Right cardiac atrium (tissue), 5 donors: ENCODE results near the gene PEPD. TPM values are rescaled to one million over a fixed set of nuclear protein-coding genes. Genes with fewer than 3 reads are reported as not detected.

Experiments used
- ATAC-seq, 2 donors: fragments of 200-7000 bp; cut with Tn5 transposase; one replicate each; pipeline versions ENCODE4 v1.8.0 to v1.9.1; 2020; ENCODE audit warnings: moderate library complexity in 2 of 2, mild to moderate bottlenecking in 1 of 2
- DNase-seq, 3 donors: peaks; one replicate each; pipeline ENCODE4 v3.0.0-alpha.2; 2020
- H3K27ac ChIP-seq: one replicate; pipeline ENCODE4 v1.5.1; 2013; ENCODE audit warnings: mild to moderate bottlenecking, low read length, control low read depth, moderate library complexity
- H3K27me3 ChIP-seq: one replicate; pipeline ENCODE4 v1.6.1; 2013; ENCODE audit not compliant: control insufficient read depth, insufficient read depth
- H3K4me1 ChIP-seq: one replicate; pipeline ENCODE4 v1.6.1; 2013; ENCODE audit warnings: low read length; ENCODE audit not compliant: control insufficient read depth, insufficient read depth
- H3K4me3 ChIP-seq: one replicate; pipeline ENCODE4 v1.5.1; 2013; ENCODE audit warnings: low read length, control low read depth
- H3K9me3 ChIP-seq: one replicate; pipeline ENCODE4 v1.6.1; 2013; ENCODE audit warnings: low read length; ENCODE audit not compliant: control insufficient read depth
- WGBS: extraction: QIAGEN DNeasy Blood & Tissue Kit; methylation state at CpG from one replicate; pipeline ENCODE4 v1.1.7; 2013; 5-methylcytosine and 5-hydroxymethylcytosine counted together
- intact Hi-C, 4 donors: fragments of 100-400 bp; cut with DNase I; formaldehyde crosslinking; loops; one replicate each; pipeline versions ENCODE4 v1.11.0 to v1.14.0; 2022 to 2023
- polyA plus RNA-seq: library from polyadenylated mRNA; stranded (reverse); fragments of 200-250 nt; gene quantifications from one replicate; pipeline ENCODE4 v1.2.3, GENCODE V29; 2013
- total RNA-seq, 4 donors: library from RNA; stranded (reverse); fragmentation: NEBNext Ultra II Directional; extraction: Animal tissue kit (Norgen Biotek cat#: 25700); gene quantifications; one replicate each; pipeline ENCODE4 v1.2.1, GENCODE V29; 2021
- donor health status: healthy with polysubstance abuse.
- donor health status: DM: no; HTN: yes; CAD: no.
- donor health status: DM: no; HTN: no; CAD: no.
- donor health status: DM: no; HTN: yes; CAD: no; lungs with severe emphysema.
- donor health status: DM: yes; HTN: yes; CAD: no.

PEPD gene
- total and polyA plus RNA-seq, 5 donors = 27.7 to 37.5 (median 34.4) TPM

DNA sequence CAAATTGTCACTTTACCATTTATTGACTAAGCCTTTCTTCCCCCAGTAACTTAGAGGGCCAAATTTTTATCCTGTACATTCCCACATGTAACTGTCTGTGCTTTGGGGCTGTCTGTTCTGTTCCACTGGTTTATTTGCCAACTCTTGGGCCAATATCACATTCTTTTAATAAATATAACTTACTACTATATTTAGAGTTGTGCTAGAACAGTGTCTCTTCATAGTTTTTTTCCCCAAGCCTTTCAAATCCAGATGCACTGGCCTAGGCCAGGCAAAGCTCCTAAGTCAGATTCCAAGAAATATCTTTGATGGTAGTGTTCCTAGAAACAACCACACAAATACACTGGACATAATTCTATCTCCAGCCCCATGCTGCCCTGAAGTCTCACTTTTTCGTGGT, 164.0 kb downstream of the PEPD start:
- intact Hi-C loops = no loop called here
- Histone ChIP-seq H3K27me3 (no peaks in the 10 kb centered on the region), H3K27ac (no peak overlapping the region), H3K4me3 (no peak overlapping the region), H3K4me1 (no peaks in the 10 kb centered on the region), H3K9me3 (no peaks in the 10 kb centered on the region)
- WGBS = 47% methylated on average over 1 of the region's 1 CpG
- ATAC-seq (peak in 1 of 2 donors; percentile 22), DNase-seq (no peak)

- Histone ChIP-seq H3K27ac (no peak overlapping the region), H3K27me3 (no peaks in the 10 kb centered on the region), H3K4me3 (no peak overlapping the region), H3K9me3 (no peaks in the 10 kb centered on the region), H3K4me1 (no peaks in the 10 kb centered on the region)
- intact Hi-C loops = no loop called here
- 69% methylated on average over 2 of the region's 2 CpGs for WGBS
- ATAC-seq (no peak), DNase-seq (no peak)
These were observed 166.1 kb downstream of the PEPD start for GRCh38 chr19:33355535-33355934.

GRCh38 chr19:33350538-33351309, 170.9 kb downstream of the PEPD start:
- peak in 1 of 3 donors; percentile 42 for DNase-seq
- ATAC-seq = peak; percentile 29 to 62
- Histone ChIP-seq H3K27me3 (no peaks in the 10 kb centered on the region), H3K27ac (no peak overlapping the region), H3K9me3 (no peaks in the 10 kb centered on the region), H3K4me3 (no peak overlapping the region), H3K4me1 (no peaks in the 10 kb centered on the region)
- intact Hi-C loops = no loop called here
- WGBS = 64% methylated on average over 12 of the region's 12 CpGs

- intact Hi-C loops = no loop called here
- no peaks in the 10 kb centered on the region for H3K4me1 ChIP-seq
- H3K4me3 ChIP-seq = no peak overlapping the region
- DNase-seq = no peak
- no peak overlapping the region for H3K27ac ChIP-seq
- H3K27me3 ChIP-seq = no peaks in the 10 kb centered on the region
- ATAC-seq = no peak
- WGBS = 85% methylated on average over 12 of the region's 12 CpGs
- H3K9me3 ChIP-seq = no peaks in the 10 kb centered on the region
These were observed 172.0 kb downstream of the PEPD start for GRCh38 chr19:33349319-33350289.

DNA sequence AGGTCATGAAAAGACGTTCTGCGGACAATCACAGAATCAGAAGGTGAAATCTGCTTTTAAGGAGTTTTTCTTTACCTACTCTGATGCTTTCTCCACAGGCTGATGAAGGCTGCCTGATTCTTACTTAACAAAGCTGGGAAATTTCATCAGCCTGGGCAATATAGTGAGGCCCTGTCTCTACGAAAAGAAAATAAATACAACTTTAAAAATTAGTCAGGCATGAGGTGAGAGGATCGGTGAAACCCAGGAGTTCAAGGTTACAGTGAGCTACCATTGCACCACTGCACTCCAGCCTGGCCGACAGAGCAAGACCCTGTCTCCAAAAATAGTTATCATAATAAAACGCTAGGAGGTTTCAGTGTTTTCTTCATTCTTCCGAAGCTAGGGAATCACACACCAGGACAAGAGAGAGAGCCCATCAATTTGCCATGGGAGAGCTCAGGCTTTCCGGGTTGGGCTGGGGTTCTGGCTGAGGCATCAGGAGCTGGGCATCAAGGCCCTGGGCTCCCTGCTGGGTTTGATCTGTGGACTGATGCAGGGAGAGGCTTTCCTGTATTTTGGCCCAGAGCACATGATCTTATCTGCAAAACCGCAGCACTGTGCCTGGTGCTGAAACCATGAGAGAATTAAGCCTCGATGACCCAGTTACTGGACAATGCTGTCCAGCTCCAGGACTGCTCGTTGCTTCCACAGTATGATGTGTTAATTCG, 173.1 kb downstream of the PEPD start:
- 61% methylated on average over 12 of the region's 12 CpGs for WGBS
- Histone ChIP-seq H3K4me3 (no peak overlapping the region), H3K4me1 (no peaks in the 10 kb centered on the region), H3K9me3 (no peaks in the 10 kb centered on the region), H3K27ac (no peak overlapping the region), H3K27me3 (no peaks in the 10 kb centered on the region)
- DNase-seq (no peak), ATAC-seq (no peak)
- intact Hi-C loops = no loop called here

DNA sequence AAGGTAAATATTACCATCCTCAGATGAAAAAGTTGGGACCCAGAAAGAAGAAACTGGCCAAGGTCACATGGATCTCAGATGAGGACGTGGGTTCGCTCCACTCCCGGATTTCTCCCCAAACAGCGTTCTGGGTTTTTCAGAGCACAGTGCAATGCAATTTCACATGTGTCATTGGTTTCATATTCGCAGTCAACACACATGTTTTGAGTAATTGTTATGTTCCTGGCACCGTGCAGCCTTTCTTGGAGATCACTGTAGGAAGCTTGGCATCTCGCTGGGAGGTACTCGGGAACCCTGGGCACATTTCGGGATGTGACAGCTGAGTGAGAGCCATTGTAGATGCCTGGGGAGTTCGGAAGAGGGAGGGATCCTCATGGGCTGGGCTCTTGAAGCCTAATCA, 174.3 kb downstream of the PEPD start:
- intact Hi-C loops = no loop called here
- no peak for ATAC-seq
- no peaks in the 10 kb centered on the region for H3K27me3 ChIP-seq

GRCh38 chr19:33346665-33347064, 174.9 kb downstream of the PEPD start:
- no peak for ATAC-seq
- intact Hi-C loops = no loop called here
- no peaks in the 10 kb centered on the region for H3K27me3 ChIP-seq

More for the DNA sequence above, 174.3 kb downstream of the PEPD start:
- H3K4me3 ChIP-seq = no peak overlapping the region
- no peak for DNase-seq
- WGBS = 82% methylated on average over 10 of the region's 10 CpGs
- H3K27ac ChIP-seq = no peak overlapping the region
- H3K4me1 ChIP-seq = no peaks in the 10 kb centered on the region
- H3K9me3 ChIP-seq = no peaks in the 10 kb centered on the region

GRCh38 chr19:33345163-33345562, 176.4 kb downstream of the PEPD start:
- H3K4me3 ChIP-seq = no peak overlapping the region
- no peak for DNase-seq
- H3K27ac ChIP-seq = no peak overlapping the region
- H3K27me3 ChIP-seq = no peaks in the 10 kb centered on the region
- no peaks in the 10 kb centered on the region for H3K9me3 ChIP-seq
- WGBS = 89% methylated on average over 6 of the region's 6 CpGs
- no peaks in the 10 kb centered on the region for H3K4me1 ChIP-seq
- ATAC-seq = no peak
- intact Hi-C loops = no loop called here

More at GRCh38 chr19:33346665-33347064, 174.9 kb downstream of the PEPD start:
- Histone ChIP-seq H3K27ac (no peak overlapping the region), H3K4me1 (no peaks in the 10 kb centered on the region), H3K9me3 (no peaks in the 10 kb centered on the region), H3K4me3 (no peak overlapping the region)
- no peak for DNase-seq

DNA sequence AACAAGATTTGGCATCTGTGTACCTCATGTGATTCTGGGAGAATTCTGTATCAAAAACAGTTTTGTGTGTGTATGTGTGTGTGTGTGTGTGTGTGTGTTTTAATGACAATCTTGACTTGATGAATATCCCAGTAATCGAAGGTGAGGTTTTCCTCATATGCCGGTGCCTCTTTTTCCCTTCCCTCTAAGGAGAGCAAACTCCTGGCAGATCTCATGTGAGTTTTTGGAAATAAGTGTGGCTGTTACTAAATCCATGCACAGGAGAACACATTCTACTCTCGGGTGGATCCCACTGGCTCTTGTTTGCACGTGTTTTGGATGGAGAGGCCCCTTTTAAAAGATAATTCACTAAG, 177.0 kb downstream of the PEPD start:
- H3K9me3 ChIP-seq = no peaks in the 10 kb centered on the region
- ATAC-seq (no peak), DNase-seq (no peak)
- no peaks in the 10 kb centered on the region for H3K27me3 ChIP-seq
- no peaks in the 10 kb centered on the region for H3K4me1 ChIP-seq
- WGBS = 42% methylated on average over 4 of the region's 4 CpGs
- H3K27ac ChIP-seq = no peak overlapping the region
- intact Hi-C loops = no loop called here
- H3K4me3 ChIP-seq = no peak overlapping the region

- DNase-seq (peak in 1 of 3 donors; percentile 27), ATAC-seq (peak; percentile 75 to 78)
- Histone ChIP-seq H3K4me3 (no peak overlapping the region), H3K4me1 (no peaks in the 10 kb centered on the region), H3K27me3 (no peaks in the 10 kb centered on the region), H3K9me3 (no peaks in the 10 kb centered on the region), H3K27ac (no peak overlapping the region)
- 18% methylated on average over 12 of the region's 12 CpGs for WGBS
- intact Hi-C loops = no loop called here
These were observed 177.6 kb downstream of the PEPD start for GRCh38 chr19:33343859-33344572.
